GM23248 (cell line): ENCODE data around the gene OR5B12.

ENCODE experiments used
- EZH2 ChIP-seq: fragments of 200-600 bp; sonication (generic); IDR thresholded peaks from 2 replicates; pipeline ENCODE4 v1.6.1; 2018; ENCODE audit warnings: antibody characterized with exemption, mild to moderate bottlenecking; ENCODE audit not compliant: insufficient read depth, poor library complexity, severe bottlenecking
- EZH2phosphoT487 ChIP-seq: fragments of 200-600 bp; sonication (generic); IDR thresholded peaks from 2 replicates; pipeline ENCODE4 v1.6.1; 2018; ENCODE audit warnings: antibody characterized with exemption, moderate library complexity, mild to moderate bottlenecking, low read depth; ENCODE audit not compliant: insufficient read depth

GRCh38 chr11:58433638-58434203 is 8.3 kb downstream of the OR5B12 start:
- no peak for TF ChIP-seq EZH2
- TF ChIP-seq EZH2phosphoT487, result no peak
